Measurements from ENCODE around the gene PLXDC2.

Gene PLXDC2

GRCh38 chr10:20314431-20314830 is 498.2 kb downstream of the PLXDC2 start:
- Histone ChIP-seq H3K36me3 (ENCODE audit: low read depth) (no peaks in the 10 kb centered on the region), H3K4me1 (ENCODE audit: insufficient read depth, poor library complexity, severe bottlenecking) (no peaks in the 10 kb centered on the region), H3K27ac (ENCODE audit: poor library complexity, severe bottlenecking) (no peak overlapping the region), H3K4me3 (ENCODE audit: severe bottlenecking) (no peak overlapping the region), H3K9me3 (ENCODE audit: severe bottlenecking) (no peaks in the 10 kb centered on the region), H3K27me3 (ENCODE audit: insufficient read depth, poor library complexity, severe bottlenecking) (no peaks in the 10 kb centered on the region)
- no peak for TF ChIP-seq CTCF (IDR thresholded peaks at IDR 0.05; ENCODE audit: poor library complexity, severe bottlenecking)
- no peak for ATAC-seq (ENCODE audit: low read depth)
- DNase-seq (ENCODE audit: low spot score): no peak

- ATAC-seq (ENCODE audit: low read depth): no peak
- H3K9me3 ChIP-seq (ENCODE audit: severe bottlenecking): no peaks in the 10 kb centered on the region
- no peaks in the 10 kb centered on the region for H3K27me3 ChIP-seq (ENCODE audit: insufficient read depth, poor library complexity, severe bottlenecking)
- no peaks in the 10 kb centered on the region for H3K36me3 ChIP-seq (ENCODE audit: low read depth)
- no peak for DNase-seq (ENCODE audit: low spot score)
- TF ChIP-seq CTCF (IDR thresholded peaks at IDR 0.05; ENCODE audit: poor library complexity, severe bottlenecking): no peak
- no peaks in the 10 kb centered on the region for H3K4me1 ChIP-seq (ENCODE audit: insufficient read depth, poor library complexity, severe bottlenecking)
- H3K27ac ChIP-seq (ENCODE audit: poor library complexity, severe bottlenecking): no peak overlapping the region
- no peak overlapping the region for H3K4me3 ChIP-seq (ENCODE audit: severe bottlenecking)
Measured at GRCh38 chr10:20327954-20328353, 511.7 kb downstream of the PLXDC2 start.

GRCh38 chr10:20330246-20330645 is 514.0 kb downstream of the PLXDC2 start:
- Histone ChIP-seq H3K4me3 (ENCODE audit: severe bottlenecking) (no peak overlapping the region), H3K9me3 (ENCODE audit: severe bottlenecking) (no peaks in the 10 kb centered on the region), H3K27ac (ENCODE audit: poor library complexity, severe bottlenecking) (no peak overlapping the region), H3K36me3 (ENCODE audit: low read depth) (no peaks in the 10 kb centered on the region), H3K4me1 (ENCODE audit: insufficient read depth, poor library complexity, severe bottlenecking) (no peaks in the 10 kb centered on the region), H3K27me3 (ENCODE audit: insufficient read depth, poor library complexity, severe bottlenecking) (no peaks in the 10 kb centered on the region)
- ATAC-seq (ENCODE audit: low read depth): no peak
- no peak for DNase-seq (ENCODE audit: low spot score)
- TF ChIP-seq CTCF (IDR thresholded peaks at IDR 0.05; ENCODE audit: poor library complexity, severe bottlenecking): no peak

DNA sequence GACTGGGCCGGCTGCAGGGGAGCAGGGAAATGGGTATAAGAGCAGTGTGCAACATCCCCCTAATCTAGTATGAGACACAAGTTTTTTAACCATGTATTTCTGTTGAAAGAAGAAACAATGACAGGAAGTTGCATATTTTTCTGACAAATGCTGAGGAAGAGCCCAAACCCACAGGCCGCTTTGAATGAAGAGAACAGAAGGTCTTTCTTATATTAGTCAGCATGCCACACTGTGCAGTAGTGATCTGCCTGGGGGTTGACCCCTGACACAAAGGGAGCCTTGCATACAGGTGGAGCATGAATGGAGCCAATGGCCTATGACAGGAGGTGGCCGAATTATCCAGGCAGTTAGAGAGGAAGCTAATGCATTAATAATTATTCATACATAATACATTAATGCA is 518.3 kb downstream of the PLXDC2 start:
- Histone ChIP-seq H3K27me3 (ENCODE audit: insufficient read depth, poor library complexity, severe bottlenecking) (no peaks in the 10 kb centered on the region), H3K4me1 (ENCODE audit: insufficient read depth, poor library complexity, severe bottlenecking) (no peaks in the 10 kb centered on the region), H3K9me3 (ENCODE audit: severe bottlenecking) (no peaks in the 10 kb centered on the region), H3K4me3 (ENCODE audit: severe bottlenecking) (no peak overlapping the region), H3K27ac (ENCODE audit: poor library complexity, severe bottlenecking) (no peak overlapping the region), H3K36me3 (ENCODE audit: low read depth) (no peaks in the 10 kb centered on the region)
- DNase-seq (ENCODE audit: low spot score): no peak
- TF ChIP-seq CTCF (IDR thresholded peaks at IDR 0.05; ENCODE audit: poor library complexity, severe bottlenecking): no peak
- ATAC-seq (ENCODE audit: low read depth): no peak

All from RWPE2 (cell line).